ENCODE results near the gene NTM. TPM values are rescaled to one million over a fixed set of nuclear protein-coding genes. Genes with fewer than 3 reads are reported as not detected.

NTM gene
- total and polyA plus RNA-seq, 2 of the 8 experiments (the other 6 are each of a cell fraction or from before 2014, with no cell fraction given): 13.4 to 20.0 TPM

GRCh38 chr11:131671734-131672133 lies 301.3 kb downstream of the NTM start (continued):
- no peak for TF ChIP-seq GABPA (IDR thresholded peaks at IDR 0.05; ENCODE audit: borderline replicate concordance, insufficient read depth, low read length)
